ENCODE measurements around the gene BACH1. TPM values are rescaled to one million over a fixed set of nuclear protein-coding genes. Genes with fewer than 3 reads are reported as not detected.

Gene BACH1
- total and polyA plus RNA-seq, 4 donors = 12.1 to 103 (median 52.4) TPM

- ATAC-seq (ENCODE audit: low FRiP score) (no peak), DNase-seq (no peak)
- Histone ChIP-seq H3K4me3 (ENCODE audit: low read length in 2 of 2) (no peak overlapping the region), H3K27me3 (ENCODE audit: control insufficient read depth in 1 of 2, insufficient read depth in 2 of 2, low read length in 1 of 2) (no peaks in the 10 kb centered on the region), H3K36me3 (ENCODE audit: control insufficient read depth in 1 of 2, insufficient read depth in 2 of 2, low read length in 1 of 2) (no peaks in the 10 kb centered on the region), H3K4me1 (ENCODE audit: control insufficient read depth in 1 of 2, insufficient read depth in 2 of 2, low read length in 2 of 2) (peaks cover 3 to 5% of the 10 kb centered on the region in 2 donors), H3K9me3 (ENCODE audit: control insufficient read depth, low read length) (no peaks in the 10 kb centered on the region), H3K27ac (ENCODE audit: low read depth in 1 of 2, low read length in 2 of 2) (no peak overlapping the region)
- intact Hi-C loops (cut with DNase I) = no loop called here
- WGBS, 2 donors = 97 to 98% methylated on average over 4 of the region's 4 CpGs
Observed at GRCh38 chr21:29338256-29338655, 39.5 kb downstream of the BACH1 start.

GRCh38 chr21:29340228-29340627, 41.5 kb downstream of the BACH1 start:
- no peak overlapping the region for H3K4me3 ChIP-seq (ENCODE audit: low read length in 2 of 2)
- H3K36me3 ChIP-seq (ENCODE audit: control insufficient read depth in 1 of 2, insufficient read depth in 2 of 2, low read length in 1 of 2) = no peaks in the 10 kb centered on the region
- intact Hi-C loops (cut with DNase I) = loop anchor here (5.0 kb wide), 1 partner anchor 38 kb away; no protein-coding TSS in a partner anchor
- ATAC-seq (ENCODE audit: low FRiP score) (no peak), DNase-seq (no peak)
- peaks cover 5 to 10% of the 10 kb centered on the region in 2 donors for H3K4me1 ChIP-seq (ENCODE audit: control insufficient read depth in 1 of 2, insufficient read depth in 2 of 2, low read length in 2 of 2)
- H3K9me3 ChIP-seq (ENCODE audit: control insufficient read depth, low read length) = no peaks in the 10 kb centered on the region
- no peak overlapping the region for H3K27ac ChIP-seq (ENCODE audit: low read depth in 1 of 2, low read length in 2 of 2)
- H3K27me3 ChIP-seq (ENCODE audit: control insufficient read depth in 1 of 2, insufficient read depth in 2 of 2, low read length in 1 of 2) = no peaks in the 10 kb centered on the region

GRCh38 chr21:29342363-29342957, 43.7 kb downstream of the BACH1 start:
- Histone ChIP-seq H3K27ac (ENCODE audit: low read depth in 1 of 2, low read length in 2 of 2) (peak overlapping the region in 1 of 2 donors; percentile 58), H3K4me3 (ENCODE audit: low read length in 2 of 2) (peak overlapping the region in 1 of 2 donors; percentile 38), H3K9me3 (ENCODE audit: control insufficient read depth, low read length) (no peaks in the 10 kb centered on the region), H3K36me3 (ENCODE audit: control insufficient read depth in 1 of 2, insufficient read depth in 2 of 2, low read length in 1 of 2) (no peaks in the 10 kb centered on the region), H3K4me1 (ENCODE audit: control insufficient read depth in 1 of 2, insufficient read depth in 2 of 2, low read length in 2 of 2) (peaks cover 5 to 13% of the 10 kb centered on the region in 2 donors), H3K27me3 (ENCODE audit: control insufficient read depth in 1 of 2, insufficient read depth in 2 of 2, low read length in 1 of 2) (no peaks in the 10 kb centered on the region)
- intact Hi-C loops (cut with DNase I) = loop anchor here (5.0 kb wide), 1 partner anchor 40 kb away; no protein-coding TSS in a partner anchor
- DNase-seq (peak; percentile 70 to 85), ATAC-seq (ENCODE audit: low FRiP score) (peak; percentile 79)
- WGBS, 2 donors = 6 to 7% methylated on average over 9 of the region's 9 CpGs

GRCh38 chr21:29343519-29343918, 44.8 kb downstream of the BACH1 start:
- ATAC-seq (ENCODE audit: low FRiP score) = no peak
- no peak for DNase-seq
- Histone ChIP-seq H3K27ac (ENCODE audit: low read depth in 1 of 2, low read length in 2 of 2) (peak overlapping the region; percentile 30 to 63), H3K27me3 (ENCODE audit: control insufficient read depth in 1 of 2, insufficient read depth in 2 of 2, low read length in 1 of 2) (no peaks in the 10 kb centered on the region), H3K36me3 (ENCODE audit: control insufficient read depth in 1 of 2, insufficient read depth in 2 of 2, low read length in 1 of 2) (no peaks in the 10 kb centered on the region), H3K4me3 (ENCODE audit: low read length in 2 of 2) (no peak overlapping the region), H3K4me1 (ENCODE audit: control insufficient read depth in 1 of 2, insufficient read depth in 2 of 2, low read length in 2 of 2) (peaks cover 5 to 13% of the 10 kb centered on the region in 2 donors), H3K9me3 (ENCODE audit: control insufficient read depth, low read length) (no peaks in the 10 kb centered on the region)
- WGBS, 2 donors = 21 to 25% methylated on average over 4 of the region's 4 CpGs
- intact Hi-C loops (cut with DNase I) = loop anchor here (5.0 kb wide), 1 partner anchor 41 kb away; no protein-coding TSS in a partner anchor

GRCh38 chr21:29346281-29346680, 47.6 kb downstream of the BACH1 start:
- Histone ChIP-seq H3K4me1 (ENCODE audit: control insufficient read depth in 1 of 2, insufficient read depth in 2 of 2, low read length in 2 of 2) (peaks cover 5 to 11% of the 10 kb centered on the region in 2 donors), H3K27ac (ENCODE audit: low read depth in 1 of 2, low read length in 2 of 2) (no peak overlapping the region)
- no peak for ATAC-seq (ENCODE audit: low FRiP score)

GRCh38 chr21:29346771-29347170, 48.0 kb downstream of the BACH1 start:
- Histone ChIP-seq H3K4me1 (ENCODE audit: control insufficient read depth in 1 of 2, insufficient read depth in 2 of 2, low read length in 2 of 2) (peaks cover 7 to 11% of the 10 kb centered on the region in 2 donors), H3K4me3 (ENCODE audit: low read length in 2 of 2) (no peak overlapping the region), H3K9me3 (ENCODE audit: control insufficient read depth, low read length) (no peaks in the 10 kb centered on the region), H3K27me3 (ENCODE audit: control insufficient read depth in 1 of 2, insufficient read depth in 2 of 2, low read length in 1 of 2) (no peaks in the 10 kb centered on the region), H3K36me3 (ENCODE audit: control insufficient read depth in 1 of 2, insufficient read depth in 2 of 2, low read length in 1 of 2) (no peaks in the 10 kb centered on the region), H3K27ac (ENCODE audit: low read depth in 1 of 2, low read length in 2 of 2) (no peak overlapping the region)
- ATAC-seq (ENCODE audit: low FRiP score) (no peak), DNase-seq (no peak)
- intact Hi-C loops (cut with DNase I) = loop anchor here (5.0 kb wide), 2 partner anchors 179 to 259 kb away; no protein-coding TSS in a partner anchor
- WGBS, 2 donors = 72 to 79% methylated on average over 4 of the region's 4 CpGs

More at GRCh38 chr21:29346281-29346680, 47.6 kb downstream of the BACH1 start:
- Histone ChIP-seq H3K27me3 (ENCODE audit: control insufficient read depth in 1 of 2, insufficient read depth in 2 of 2, low read length in 1 of 2) (no peaks in the 10 kb centered on the region), H3K9me3 (ENCODE audit: control insufficient read depth, low read length) (no peaks in the 10 kb centered on the region), H3K4me3 (ENCODE audit: low read length in 2 of 2) (no peak overlapping the region), H3K36me3 (ENCODE audit: control insufficient read depth in 1 of 2, insufficient read depth in 2 of 2, low read length in 1 of 2) (no peaks in the 10 kb centered on the region)
- intact Hi-C loops (cut with DNase I) = loop anchor here (5.0 kb wide), 2 partner anchors 179 to 259 kb away; no protein-coding TSS in a partner anchor
- WGBS, 2 donors = 97% methylated on average over 3 of the region's 3 CpGs
- no peak for DNase-seq

GRCh38 chr21:29347274-29347681, 48.6 kb downstream of the BACH1 start:
- no peaks in the 10 kb centered on the region for H3K9me3 ChIP-seq (ENCODE audit: control insufficient read depth, low read length)
- intact Hi-C loops (cut with DNase I) = loop anchor here (5.0 kb wide), 2 partner anchors 180 to 260 kb away; no protein-coding TSS in a partner anchor
- H3K27me3 ChIP-seq (ENCODE audit: control insufficient read depth in 1 of 2, insufficient read depth in 2 of 2, low read length in 1 of 2) = no peaks in the 10 kb centered on the region
- no peak overlapping the region for H3K27ac ChIP-seq (ENCODE audit: low read depth in 1 of 2, low read length in 2 of 2)
- ATAC-seq (ENCODE audit: low FRiP score) = peak; percentile 5
- no peaks in the 10 kb centered on the region for H3K36me3 ChIP-seq (ENCODE audit: control insufficient read depth in 1 of 2, insufficient read depth in 2 of 2, low read length in 1 of 2)
- no peak for DNase-seq
- WGBS, 2 donors = 35 to 51% methylated on average over 4 of the region's 4 CpGs
- H3K4me1 ChIP-seq (ENCODE audit: control insufficient read depth in 1 of 2, insufficient read depth in 2 of 2, low read length in 2 of 2) = peaks cover 5 to 11% of the 10 kb centered on the region in 2 donors
- H3K4me3 ChIP-seq (ENCODE audit: low read length in 2 of 2) = no peak overlapping the region

GRCh38 chr21:29349702-29350101, 51.0 kb downstream of the BACH1 start:
- intact Hi-C loops (cut with DNase I) = loop anchor here (5.0 kb wide), 2 partner anchors 182 to 262 kb away; no protein-coding TSS in a partner anchor
- DNase-seq = no peak
- Histone ChIP-seq H3K27me3 (ENCODE audit: control insufficient read depth in 1 of 2, insufficient read depth in 2 of 2, low read length in 1 of 2) (no peaks in the 10 kb centered on the region), H3K9me3 (ENCODE audit: control insufficient read depth, low read length) (no peaks in the 10 kb centered on the region), H3K36me3 (ENCODE audit: control insufficient read depth in 1 of 2, insufficient read depth in 2 of 2, low read length in 1 of 2) (no peaks in the 10 kb centered on the region), H3K4me3 (ENCODE audit: low read length in 2 of 2) (no peak overlapping the region), H3K4me1 (ENCODE audit: control insufficient read depth in 1 of 2, insufficient read depth in 2 of 2, low read length in 2 of 2) (peaks cover 4 to 5% of the 10 kb centered on the region in 2 donors), H3K27ac (ENCODE audit: low read depth in 1 of 2, low read length in 2 of 2) (no peak overlapping the region)
- WGBS, 2 donors = 85 to 91% methylated on average over 4 of the region's 4 CpGs
- no peak for ATAC-seq (ENCODE audit: low FRiP score)
